ENCODE results near the gene RASD1. TPM values are rescaled to one million over a fixed set of nuclear protein-coding genes. Genes with fewer than 3 reads are reported as not detected.

Gene RASD1
- total RNA-seq, 1 experiment from 2014 or later = 11.0 TPM

DNA sequence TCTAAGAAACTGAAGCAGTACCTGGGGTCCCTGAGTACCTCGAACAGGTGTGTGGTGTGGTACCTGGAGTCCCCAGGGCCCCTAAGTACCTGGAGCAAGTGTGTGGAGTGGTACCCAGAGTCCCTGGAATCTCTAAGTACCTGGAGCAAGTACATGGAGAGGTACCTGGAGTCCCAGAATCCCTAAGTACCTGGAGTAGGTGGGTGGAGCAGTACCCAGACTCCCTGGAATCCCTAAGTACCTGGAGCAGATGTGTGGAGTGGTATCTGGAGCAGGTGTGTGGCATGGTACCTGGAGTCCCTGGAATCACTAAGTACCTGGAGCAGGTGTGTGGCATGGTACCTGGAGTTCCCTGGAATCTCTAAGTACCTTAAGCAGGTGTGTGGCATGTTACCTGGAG, 41.9 kb downstream of the RASD1 start:
- Mint-ChIP-seq H3K4me3 (ENCODE audit: unreplicated experiment) (no peak overlapping the region), H3K27me3 (ENCODE audit: insufficient read depth, unreplicated experiment) (no peaks in the 10 kb centered on the region), H3K4me1 (ENCODE audit: low read depth, unreplicated experiment) (no peaks in the 10 kb centered on the region), H3K9me3 (ENCODE audit: unreplicated experiment) (no peaks in the 10 kb centered on the region), H3K36me3 (ENCODE audit: insufficient read depth, unreplicated experiment) (no peaks in the 10 kb centered on the region), H3K27ac (ENCODE audit: unreplicated experiment) (no peak overlapping the region)
- CTCF ChIA-PET = no interaction called here
- DNase-seq = no peak
- no TSS peak for BruUV-seq (replicated peaks)
- intact Hi-C loops (cut with micrococcal nuclease; ENCODE audit: unreplicated experiment) = no loop called here
- Histone ChIP-seq H3K4me1 (no peaks in the 10 kb centered on the region), H3K4me3 (ENCODE audit: low read depth, low read length) (no peak overlapping the region), H3K36me3 (ENCODE audit: control insufficient read depth, insufficient read depth, low read length) (no peaks in the 10 kb centered on the region), H3K9me3 (no peaks in the 10 kb centered on the region), H3K27me3 (replicated peaks; ENCODE audit: control insufficient read depth, insufficient read depth, low read length) (no peaks in the 10 kb centered on the region)
- POLR2A ChIA-PET = no interaction called here
- TF ChIP-seq, protein P1, sequence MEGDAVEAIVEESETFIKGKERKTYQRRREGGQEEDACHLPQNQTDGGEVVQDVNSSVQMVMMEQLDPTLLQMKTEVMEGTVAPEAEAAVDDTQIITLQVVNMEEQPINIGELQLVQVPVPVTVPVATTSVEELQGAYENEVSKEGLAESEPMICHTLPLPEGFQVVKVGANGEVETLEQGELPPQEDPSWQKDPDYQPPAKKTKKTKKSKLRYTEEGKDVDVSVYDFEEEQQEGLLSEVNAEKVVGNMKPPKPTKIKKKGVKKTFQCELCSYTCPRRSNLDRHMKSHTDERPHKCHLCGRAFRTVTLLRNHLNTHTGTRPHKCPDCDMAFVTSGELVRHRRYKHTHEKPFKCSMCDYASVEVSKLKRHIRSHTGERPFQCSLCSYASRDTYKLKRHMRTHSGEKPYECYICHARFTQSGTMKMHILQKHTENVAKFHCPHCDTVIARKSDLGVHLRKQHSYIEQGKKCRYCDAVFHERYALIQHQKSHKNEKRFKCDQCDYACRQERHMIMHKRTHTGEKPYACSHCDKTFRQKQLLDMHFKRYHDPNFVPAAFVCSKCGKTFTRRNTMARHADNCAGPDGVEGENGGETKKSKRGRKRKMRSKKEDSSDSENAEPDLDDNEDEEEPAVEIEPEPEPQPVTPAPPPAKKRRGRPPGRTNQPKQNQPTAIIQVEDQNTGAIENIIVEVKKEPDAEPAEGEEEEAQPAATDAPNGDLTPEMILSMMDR (IDR thresholded peaks at IDR 0.05; ENCODE audit: insufficient read depth in 1 of 2, low read depth in 1 of 2, low read length in 1 of 2, severe bottlenecking in 1 of 2, unreplicated experiment in 1 of 2) = no peak

DNA sequence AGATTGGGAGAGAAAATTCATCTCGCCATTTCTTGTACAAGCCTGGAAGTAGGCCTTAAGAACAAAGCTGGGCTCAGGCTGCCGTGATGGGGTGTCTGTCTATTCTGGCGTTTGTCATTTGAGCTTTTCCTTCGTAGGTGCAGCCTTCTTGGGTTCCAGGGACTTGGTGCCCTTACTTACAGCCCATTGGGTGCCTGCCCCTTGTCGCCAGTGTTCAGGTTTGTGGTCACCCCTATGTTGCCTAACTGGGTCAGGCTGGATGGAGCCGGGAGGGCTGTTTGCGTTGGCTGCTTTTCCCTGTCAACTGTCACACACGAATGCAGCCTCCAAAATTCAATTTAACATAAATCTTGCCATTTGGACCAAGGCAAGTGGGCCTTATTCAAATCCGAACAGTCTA, 43.1 kb downstream of the RASD1 start:
- H3K4me1 Mint-ChIP-seq (ENCODE audit: low read depth, unreplicated experiment) = no peaks in the 10 kb centered on the region
- ChIA-PET CTCF (no interaction called here), POLR2A (no interaction called here)
- no peak overlapping the region for H3K4me3 Mint-ChIP-seq (ENCODE audit: unreplicated experiment)
- Histone ChIP-seq H3K4me1 (no peaks in the 10 kb centered on the region), H3K9me3 (no peaks in the 10 kb centered on the region), H3K4me3 (ENCODE audit: low read depth, low read length) (no peak overlapping the region), H3K36me3 (ENCODE audit: control insufficient read depth, insufficient read depth, low read length) (no peaks in the 10 kb centered on the region), H3K27me3 (replicated peaks; ENCODE audit: control insufficient read depth, insufficient read depth, low read length) (no peaks in the 10 kb centered on the region)
- peaks cover under 1% of the 10 kb centered on the region for H3K9me3 Mint-ChIP-seq (ENCODE audit: unreplicated experiment)
- no peak overlapping the region for H3K27ac Mint-ChIP-seq (ENCODE audit: unreplicated experiment)
- BruUV-seq (replicated peaks) = no TSS peak
- TF ChIP-seq, protein P1 (IDR thresholded peaks at IDR 0.05; ENCODE audit: insufficient read depth in 1 of 2, low read depth in 1 of 2, low read length in 1 of 2, severe bottlenecking in 1 of 2, unreplicated experiment in 1 of 2) = no peak
- intact Hi-C loops (cut with micrococcal nuclease; ENCODE audit: unreplicated experiment) = no loop called here
- H3K36me3 Mint-ChIP-seq (ENCODE audit: insufficient read depth, unreplicated experiment) = no peaks in the 10 kb centered on the region
- H3K27me3 Mint-ChIP-seq (ENCODE audit: insufficient read depth, unreplicated experiment) = no peaks in the 10 kb centered on the region
- DNase-seq = no peak

DNA sequence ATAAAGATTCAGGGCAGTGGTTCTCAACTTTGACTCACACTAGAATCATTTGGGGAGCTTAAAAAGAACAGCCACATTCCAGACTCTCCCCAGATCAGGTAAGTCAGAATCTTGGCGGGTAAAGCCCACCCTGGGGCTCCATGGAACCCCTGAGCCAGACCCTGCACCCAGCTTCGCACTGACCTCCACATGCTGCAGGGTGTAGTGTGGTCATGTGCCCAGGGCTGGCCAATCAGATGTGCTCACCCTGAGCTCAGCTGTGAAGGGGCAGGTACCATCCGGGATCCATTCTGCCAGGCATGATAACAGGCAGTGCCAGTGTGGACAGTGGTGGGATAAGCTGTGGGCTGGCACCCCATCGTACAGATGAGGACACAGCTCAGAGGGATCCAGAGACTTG, 47.5 kb downstream of the RASD1 start:
- no peak overlapping the region for H3K4me3 ChIP-seq (ENCODE audit: low read depth, low read length)
- H3K9me3 ChIP-seq = no peaks in the 10 kb centered on the region
- peaks cover 10% of the 10 kb centered on the region for H3K9me3 Mint-ChIP-seq (ENCODE audit: unreplicated experiment)
- peaks cover 6% of the 10 kb centered on the region for H3K36me3 Mint-ChIP-seq (ENCODE audit: insufficient read depth, unreplicated experiment)
- H3K4me1 Mint-ChIP-seq (ENCODE audit: low read depth, unreplicated experiment) = peaks cover 27% of the 10 kb centered on the region
- no peaks in the 10 kb centered on the region for H3K27me3 ChIP-seq (replicated peaks; ENCODE audit: control insufficient read depth, insufficient read depth, low read length)
- H3K27me3 Mint-ChIP-seq (ENCODE audit: insufficient read depth, unreplicated experiment) = no peaks in the 10 kb centered on the region
- peak in 1 of 2 experiments; percentile 28 for DNase-seq
- H3K4me1 ChIP-seq = peaks cover 39% of the 10 kb centered on the region
- no TSS peak for BruUV-seq (replicated peaks)
- ChIA-PET POLR2A (no interaction called here), CTCF (no interaction called here)
- TF ChIP-seq, protein P1 (IDR thresholded peaks at IDR 0.05; ENCODE audit: insufficient read depth in 1 of 2, low read depth in 1 of 2, low read length in 1 of 2, severe bottlenecking in 1 of 2, unreplicated experiment in 1 of 2) = no peak
- no peak overlapping the region for H3K4me3 Mint-ChIP-seq (ENCODE audit: unreplicated experiment)
- intact Hi-C loops (cut with micrococcal nuclease; ENCODE audit: unreplicated experiment) = loop anchor here (5.0 kb wide), 1 partner anchor 61 kb away; no protein-coding TSS in a partner anchor
- H3K27ac Mint-ChIP-seq (ENCODE audit: unreplicated experiment) = peak overlapping the region; percentile 40
- no peaks in the 10 kb centered on the region for H3K36me3 ChIP-seq (ENCODE audit: control insufficient read depth, insufficient read depth, low read length)
